ENCODE data around the gene TCF7L2.

Gene TCF7L2

GRCh38 chr10:113026679-113027078 lies 76.6 kb downstream of the TCF7L2 start:
- DNase-seq = no peak

GRCh38 chr10:113027230-113027573 lies 77.2 kb downstream of the TCF7L2 start:
- DNase-seq = no peak

GRCh38 chr10:113027574-113028455 lies 77.8 kb downstream of the TCF7L2 start:
- no peak for DNase-seq

- no peak for DNase-seq
Measured at GRCh38 chr10:113028456-113029440, 78.7 kb downstream of the TCF7L2 start.

GRCh38 chr10:113030453-113030852 lies 80.4 kb downstream of the TCF7L2 start:
- no peak for DNase-seq

GRCh38 chr10:113031147-113031546 lies 81.1 kb downstream of the TCF7L2 start:
- no peak for DNase-seq

GRCh38 chr10:113033991-113034390 lies 83.9 kb downstream of the TCF7L2 start:
- DNase-seq = no peak

GRCh38 chr10:113035732-113036312 lies 85.8 kb downstream of the TCF7L2 start:
- no peak for DNase-seq

GRCh38 chr10:113036619-113037018 lies 86.6 kb downstream of the TCF7L2 start:
- DNase-seq = no peak

- DNase-seq = no peak
Measured at GRCh38 chr10:113037218-113037617, 87.2 kb downstream of the TCF7L2 start.

- DNase-seq = no peak
Measured at GRCh38 chr10:113038183-113038582, 88.1 kb downstream of the TCF7L2 start.

- DNase-seq = no peak
Measured at GRCh38 chr10:113038985-113039384, 88.9 kb downstream of the TCF7L2 start.

- DNase-seq = no peak
Measured at GRCh38 chr10:113041324-113041723, 91.3 kb downstream of the TCF7L2 start.

GRCh38 chr10:113041841-113042750 lies 92.0 kb downstream of the TCF7L2 start:
- DNase-seq = no peak

GRCh38 chr10:113042868-113043267 lies 92.8 kb downstream of the TCF7L2 start:
- DNase-seq = no peak

- DNase-seq = no peak
Measured at GRCh38 chr10:113044016-113044755, 94.1 kb downstream of the TCF7L2 start.

- no peak for DNase-seq
Measured at GRCh38 chr10:113045147-113046055, 95.4 kb downstream of the TCF7L2 start.

- no peak for DNase-seq
Measured at GRCh38 chr10:113047151-113047550, 97.1 kb downstream of the TCF7L2 start.

- no peak for DNase-seq
Measured at GRCh38 chr10:113047605-113047962, 97.5 kb downstream of the TCF7L2 start.
